ENCODE measurements around the gene ZG16B. TPM values are rescaled to one million over a fixed set of nuclear protein-coding genes. Genes with fewer than 3 reads are reported as not detected.

Gene ZG16B
- total and polyA plus RNA-seq, 10 donors, result 0.73 to 3.8 (median 1.5) TPM; not detected in 1

- peaks cover 0 to 75% (median 5%) of the 10 kb centered on the region in 7 donors for H3K27me3 ChIP-seq (replicated peaks in 1 of 7)
- peak; percentile 56 for DNase-seq
- intact Hi-C loops (cut with DNase I; ENCODE audit: low total_unique reads), result no loop called here
- H3K4me1 ChIP-seq, result peaks cover 0 to under 1% (median 0%) of the 10 kb centered on the region in 6 donors
- H3K27ac ChIP-seq, result no peak overlapping the region
- no peaks in the 10 kb centered on the region for H3K36me3 ChIP-seq
- peaks cover 0 to 23% (median 14%) of the 10 kb centered on the region in 8 donors for H3K9me3 ChIP-seq
- WGBS, 5 donors, result 78 to 95% (median 92%) methylated on average over 8 to 16 of the region's 16 CpGs
- no peak overlapping the region for H3K4me3 ChIP-seq
- TF ChIP-seq POLR2A (IDR thresholded peaks at IDR 0.05) (no peak), CTCF (IDR thresholded peaks at IDR 0.05 in 8 of 11, conservative IDR thresholded peaks at IDR 0.05 in 3 of 11) (no peak), POLR2AphosphoS5 (IDR thresholded peaks at IDR 0.05) (no peak)
Measured at GRCh38 chr16:2852003-2852730, 22.1 kb downstream of the ZG16B start.

- intact Hi-C loops (cut with DNase I; ENCODE audit: low total_unique reads), result no loop called here
- peak; percentile 39 for DNase-seq
- Histone ChIP-seq H3K4me3 (no peak overlapping the region), H3K9me3 (peaks cover 0 to 23% (median 14%) of the 10 kb centered on the region in 8 donors), H3K27me3 (replicated peaks in 1 of 7) (peaks cover 0 to 75% (median 11%) of the 10 kb centered on the region in 7 donors), H3K4me1 (peaks cover 0 to 8% (median 6%) of the 10 kb centered on the region in 6 donors), H3K27ac (no peak overlapping the region), H3K36me3 (no peaks in the 10 kb centered on the region)
- WGBS, 5 donors, result 51 to 60% (median 53%) methylated on average over 34 to 56 of the region's 56 CpGs
- no peak for TF ChIP-seq CTCF (IDR thresholded peaks at IDR 0.05 in 8 of 11, conservative IDR thresholded peaks at IDR 0.05 in 3 of 11)
- TF ChIP-seq POLR2AphosphoS5 (IDR thresholded peaks at IDR 0.05), result no peak
- no peak for TF ChIP-seq POLR2A (IDR thresholded peaks at IDR 0.05)
Measured at GRCh38 chr16:2852731-2853507, 22.8 kb downstream of the ZG16B start.

- Histone ChIP-seq H3K4me3 (no peak overlapping the region), H3K36me3 (no peaks in the 10 kb centered on the region), H3K27ac (no peak overlapping the region), H3K27me3 (replicated peaks in 1 of 7) (peaks cover 0 to 75% (median 18%) of the 10 kb centered on the region in 7 donors), H3K9me3 (peaks cover 0 to 23% (median 14%) of the 10 kb centered on the region in 8 donors), H3K4me1 (peaks cover 0 to 15% (median 13%) of the 10 kb centered on the region in 6 donors)
- peak; percentile 54 for DNase-seq
- intact Hi-C loops (cut with DNase I; ENCODE audit: low total_unique reads), result no loop called here
- no peak for TF ChIP-seq POLR2AphosphoS5 (IDR thresholded peaks at IDR 0.05)
- 77 to 83% (median 79%) methylated on average over 11 to 18 of the region's 18 CpGs for WGBS, 5 donors
Measured at GRCh38 chr16:2853531-2854073, 23.5 kb downstream of the ZG16B start.

GRCh38 chr16:2854700-2855309 is 24.7 kb downstream of the ZG16B start:
- 54 to 72% (median 63%) methylated on average over 5 of the region's 5 CpGs for WGBS, 5 donors
- H3K27ac ChIP-seq, result no peak overlapping the region
- H3K4me1 ChIP-seq, result peaks cover 0 to 17% (median 14%) of the 10 kb centered on the region in 6 donors
- peaks cover 0 to 23% (median 14%) of the 10 kb centered on the region in 8 donors for H3K9me3 ChIP-seq
- H3K27me3 ChIP-seq (replicated peaks in 1 of 7), result peaks cover 0 to 75% (median 27%) of the 10 kb centered on the region in 7 donors
- no peaks in the 10 kb centered on the region for H3K36me3 ChIP-seq
- H3K4me3 ChIP-seq, result no peak overlapping the region
- intact Hi-C loops (cut with DNase I; ENCODE audit: low total_unique reads), result no loop called here
- peak; percentile 7 for DNase-seq
- TF ChIP-seq POLR2A (IDR thresholded peaks at IDR 0.05) (no peak), CTCF (IDR thresholded peaks at IDR 0.05 in 8 of 11, conservative IDR thresholded peaks at IDR 0.05 in 3 of 11) (peak in 7 of 11 experiments; percentile 13 to 55 (median 23))

Measured in spleen (tissue), 11 donors.